Thyroid gland (tissue), 4 donors: Measurements from ENCODE around the gene MEGF6.

Experiments
- POLR2A ChIP-seq, 2 donors: fragments of 450-650 bp; IDR thresholded peaks; one replicate each; pipeline ENCODE4 v1.6.1; 2017; ENCODE audit warnings: antibody characterized with exemption in 2 of 2, mild to moderate bottlenecking in 2 of 2, moderate library complexity in 1 of 2
- TF ChIP-seq, protein P1 (sequence below), 6 experiments: fragments of 200-600 bp in 3 of 6; fragments of 450-650 bp in 3 of 6; sonication (generic) in 3 of 6; IDR thresholded peaks; one replicate each; pipeline ENCODE4 v1.5.1; 2016 to 2019; ENCODE audit warnings: antibody characterized with exemption in 6 of 6, mild to moderate bottlenecking in 2 of 6, inconsistent platforms in 1 of 6, moderate library complexity in 1 of 6

- TF ChIP-seq, protein P1, sequence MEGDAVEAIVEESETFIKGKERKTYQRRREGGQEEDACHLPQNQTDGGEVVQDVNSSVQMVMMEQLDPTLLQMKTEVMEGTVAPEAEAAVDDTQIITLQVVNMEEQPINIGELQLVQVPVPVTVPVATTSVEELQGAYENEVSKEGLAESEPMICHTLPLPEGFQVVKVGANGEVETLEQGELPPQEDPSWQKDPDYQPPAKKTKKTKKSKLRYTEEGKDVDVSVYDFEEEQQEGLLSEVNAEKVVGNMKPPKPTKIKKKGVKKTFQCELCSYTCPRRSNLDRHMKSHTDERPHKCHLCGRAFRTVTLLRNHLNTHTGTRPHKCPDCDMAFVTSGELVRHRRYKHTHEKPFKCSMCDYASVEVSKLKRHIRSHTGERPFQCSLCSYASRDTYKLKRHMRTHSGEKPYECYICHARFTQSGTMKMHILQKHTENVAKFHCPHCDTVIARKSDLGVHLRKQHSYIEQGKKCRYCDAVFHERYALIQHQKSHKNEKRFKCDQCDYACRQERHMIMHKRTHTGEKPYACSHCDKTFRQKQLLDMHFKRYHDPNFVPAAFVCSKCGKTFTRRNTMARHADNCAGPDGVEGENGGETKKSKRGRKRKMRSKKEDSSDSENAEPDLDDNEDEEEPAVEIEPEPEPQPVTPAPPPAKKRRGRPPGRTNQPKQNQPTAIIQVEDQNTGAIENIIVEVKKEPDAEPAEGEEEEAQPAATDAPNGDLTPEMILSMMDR (IDR thresholded peaks at IDR 0.05), result no peak
- TF ChIP-seq POLR2A (IDR thresholded peaks at IDR 0.05), result no peak
Observed at GRCh38 chr1:3463013-3463385, 148.3 kb downstream of the MEGF6 start.
